HCT116 (cell line): ENCODE measurements around the gene EFL1. TPM values are rescaled to one million over a fixed set of nuclear protein-coding genes. Genes with fewer than 3 reads are reported as not detected.

Experiments used
- ATAC-seq: fragments of 200-7000 bp; cut with Tn5 transposase; 2 replicates; pipeline ENCODE4 v1.9.1; 2020; ENCODE audit warnings: mild to moderate bottlenecking, moderate library complexity
- BruUV-seq: library from RNA; stranded (reverse); fragments of 400-500 nt; replicated peaks from 2 replicates; lab custom pipeline; 2021; lab: Mats Ljungman, UMichigan
- CTCF ChIA-PET: fragments of 300-600 bp; sonication (Branson Sonifier 250); formaldehyde crosslinking; loops from one replicate; lab custom pipeline; 2021; ENCODE audit warnings: antibody characterized with exemption; lab: Charles Lee
- POLR2A ChIA-PET: fragments of 300-600, 350-600 bp; sonication (Branson Sonifier 250); formaldehyde crosslinking; loops from one replicate; lab custom pipeline; 2021; ENCODE audit warnings: antibody characterized with exemption; lab: Charles Lee
- RAD21 ChIA-PET, 2 experiments: fragments of 300-600 bp; sonication (Branson Sonifier 250); formaldehyde crosslinking; loops; one replicate each; lab custom pipeline; 2023; ENCODE audit warnings: low total read pairs in 2 of 2; ENCODE audit not compliant: uncharacterized antibody in 2 of 2, unreplicated experiment in 2 of 2, low non-redundant PET in 1 of 2; lab: Charles Lee
- DNase-seq: peaks from one replicate; pipeline ENCODE4 v3.0.0-alpha.2; 2010; ENCODE audit warnings: low read depth, low spot score
- H2AFZ ChIP-seq: fragments of 200-600 bp; shearing (Covaris generic), sonication (generic); 2 replicates; pipeline ENCODE4 v1.6.1; 2017; ENCODE audit warnings: low read depth, mixed run types, mixed read lengths, antibody characterized with exemption, low read length; ENCODE audit not compliant: poor library complexity, severe bottlenecking
- H3K27ac ChIP-seq: 2 replicates; pipeline ENCODE4 v1.5.1; 2012; ENCODE audit warnings: low read depth, low read length
- H3K27me3 ChIP-seq: fragments of 200-600 bp; sonication (generic); 2 replicates; pipeline ENCODE4 v1.6.1; 2016; ENCODE audit warnings: mixed run types, low read length, mixed read lengths; ENCODE audit not compliant: insufficient read depth
- H3K36me3 ChIP-seq, 2 experiments: fragments of 200-500 bp in 1 of 2; fragments of 200-600 bp in 1 of 2; sonication (Bioruptor generic) in 1 of 2; sonication (generic) in 1 of 2; 2 replicates each; pipeline versions ENCODE4 v1.5.1 to v1.6.1; 2014 to 2016; ENCODE audit warnings: low read length in 2 of 2, inconsistent platforms in 1 of 2, mixed read lengths in 1 of 2, mixed run types in 1 of 2; ENCODE audit not compliant: insufficient read depth in 2 of 2, control insufficient read depth in 1 of 2
- H3K4me1 ChIP-seq, 2 experiments: fragments of 200-600 bp in 1 of 2; sonication (generic) in 1 of 2; 2 replicates each; pipeline versions ENCODE4 v1.5.1 to v1.6.1; 2012 to 2017; ENCODE audit warnings: low read length in 2 of 2, inconsistent platforms in 1 of 2, mild to moderate bottlenecking in 1 of 2, mixed read lengths in 1 of 2, mixed run types in 1 of 2, moderate library complexity in 1 of 2; ENCODE audit not compliant: insufficient read depth in 2 of 2, control insufficient read depth in 1 of 2
- H3K4me2 ChIP-seq: fragments of 200-600 bp; sonication (generic); 2 replicates; pipeline ENCODE4 v1.6.1; 2017; ENCODE audit warnings: mixed run types, low read length, mixed read lengths
- H3K4me3 ChIP-seq, 2 experiments: fragments of 200-600 bp in 1 of 2; sonication (generic) in 1 of 2; replicated peaks in 1 of 2; 2 replicates each; pipeline ENCODE4 v1.5.1; 2011 to 2016; ENCODE audit warnings: low read length in 2 of 2, control low read depth in 1 of 2, low read depth in 1 of 2, mild to moderate bottlenecking in 1 of 2, mixed read lengths in 1 of 2, mixed run types in 1 of 2
- H3K79me2 ChIP-seq: fragments of 200-600 bp; sonication (generic); 2 replicates; pipeline ENCODE4 v1.6.1; 2017; ENCODE audit warnings: mild to moderate bottlenecking, mixed run types, low read length, moderate library complexity, mixed read lengths; ENCODE audit not compliant: insufficient read depth
- H3K9ac ChIP-seq: fragments of 200-600 bp; sonication (generic); 2 replicates; pipeline ENCODE4 v1.6.1; 2016; ENCODE audit warnings: low read length, mixed read lengths
- H3K9me2 ChIP-seq: fragments of 200-600 bp; sonication (generic), shearing (Covaris generic); 2 replicates; pipeline ENCODE4 v1.6.1; 2017; ENCODE audit warnings: mixed run types, mild to moderate bottlenecking, moderate library complexity; ENCODE audit not compliant: insufficient read depth
- H3K9me3 ChIP-seq, 2 experiments: fragments of 200-500 bp in 1 of 2; fragments of 200-600 bp in 1 of 2; sonication (Bioruptor generic) in 1 of 2; sonication (generic) in 1 of 2; 2 replicates each; pipeline ENCODE4 v1.6.1; 2014 to 2017; ENCODE audit warnings: low read length in 2 of 2, mixed read lengths in 2 of 2, inconsistent platforms in 1 of 2, low read depth in 1 of 2, mild to moderate bottlenecking in 1 of 2, mixed run types in 1 of 2, moderate library complexity in 1 of 2; ENCODE audit not compliant: control insufficient read depth in 1 of 2, insufficient read depth in 1 of 2
- H4K20me1 ChIP-seq: fragments of 200-600 bp; sonication (generic), shearing (Covaris generic); 2 replicates; pipeline ENCODE4 v1.6.1; 2017; ENCODE audit warnings: mixed run types, mild to moderate bottlenecking, moderate library complexity; ENCODE audit not compliant: insufficient read depth
- CTCF ChIP-seq, 3 experiments: fragments of 200-600 bp in 1 of 3; sonication (generic) in 1 of 3; IDR thresholded peaks in 2 of 3; conservative IDR thresholded peaks in 1 of 3; 2 replicates each; pipeline ENCODE4 v1.5.1; 2012 to 2017; ENCODE audit warnings: low read depth in 2 of 3, low read length in 2 of 3, antibody characterized with exemption in 1 of 3, borderline replicate concordance in 1 of 3, control low read depth in 1 of 3, mild to moderate bottlenecking in 1 of 3, mixed read lengths in 1 of 3, mixed run types in 1 of 3, moderate library complexity in 1 of 3; ENCODE audit not compliant: insufficient read depth in 1 of 3
- REST ChIP-seq: IDR thresholded peaks from 2 replicates; pipeline ENCODE4 v1.6.1; 2012; ENCODE audit warnings: low read depth
- intact Hi-C: fragments of 100-400 bp; cut with micrococcal nuclease; formaldehyde crosslinking; loops from 2 replicates; pipeline ENCODE4 v1.10.0; 2022
- total RNA-seq: library from RNA; stranded (reverse); gene quantifications from one replicate; pipeline ENCODE4 v1.2.1, GENCODE V29; 2021; ENCODE audit not compliant: unreplicated experiment

Gene EFL1
- total RNA-seq, 1 experiment from 2014 or later, result 12.7 TPM

GRCh38 chr15:82306791-82307713 is 44.5 kb upstream of the EFL1 start:
- no TSS peak for BruUV-seq
- POLR2A ChIA-PET, result no interaction called here
- H3K9me3 ChIP-seq, result no peaks in the 10 kb centered on the region
- no peaks in the 10 kb centered on the region for H3K9me2 ChIP-seq
- RAD21 ChIA-PET, result no interaction called here
- H4K20me1 ChIP-seq, result no peaks in the 10 kb centered on the region
- intact Hi-C loops, result no loop called here
- no peaks in the 10 kb centered on the region for H3K36me3 ChIP-seq
- H3K79me2 ChIP-seq, result no peaks in the 10 kb centered on the region
- CTCF ChIA-PET, result no interaction called here
- H3K4me1 ChIP-seq, result no peaks in the 10 kb centered on the region
- TF ChIP-seq CTCF (IDR thresholded peaks at IDR 0.05 in 2 of 3, conservative IDR thresholded peaks at IDR 0.05 in 1 of 3; ENCODE audit: borderline replicate concordance in 1 of 3, insufficient read depth in 1 of 3, low read depth in 2 of 3, low read length in 2 of 3), result 0 out of 6 replicates have a peak, but pooled peaks of 1 of the 3 experiments have one; percentile 8
- no peak for TF ChIP-seq REST
- no peak overlapping the region for H3K27ac ChIP-seq
- H3K4me3 ChIP-seq, result no peak overlapping the region
- no peaks in the 10 kb centered on the region for H3K27me3 ChIP-seq
- no peak overlapping the region for H3K9ac ChIP-seq
- no peak overlapping the region for H3K4me2 ChIP-seq
- ATAC-seq (peak; percentile 65), DNase-seq (no peak)
- no peak overlapping the region for H2AFZ ChIP-seq
